Colon (tissue), 2 donors: ENCODE results near the gene SCFD2.
A peak's percentile ranks its signal among the peaks of the same experiment; 100 is the strongest.

Experiments used
- FAIRE-seq: peaks from 2 replicates; lab custom pipeline; 2012; peaks lifted over from hg19 to GRCh38; lab: Jason Lieb, UNC
- donor health status: control.
- donor health status: control.

The SCFD2 gene

DNA sequence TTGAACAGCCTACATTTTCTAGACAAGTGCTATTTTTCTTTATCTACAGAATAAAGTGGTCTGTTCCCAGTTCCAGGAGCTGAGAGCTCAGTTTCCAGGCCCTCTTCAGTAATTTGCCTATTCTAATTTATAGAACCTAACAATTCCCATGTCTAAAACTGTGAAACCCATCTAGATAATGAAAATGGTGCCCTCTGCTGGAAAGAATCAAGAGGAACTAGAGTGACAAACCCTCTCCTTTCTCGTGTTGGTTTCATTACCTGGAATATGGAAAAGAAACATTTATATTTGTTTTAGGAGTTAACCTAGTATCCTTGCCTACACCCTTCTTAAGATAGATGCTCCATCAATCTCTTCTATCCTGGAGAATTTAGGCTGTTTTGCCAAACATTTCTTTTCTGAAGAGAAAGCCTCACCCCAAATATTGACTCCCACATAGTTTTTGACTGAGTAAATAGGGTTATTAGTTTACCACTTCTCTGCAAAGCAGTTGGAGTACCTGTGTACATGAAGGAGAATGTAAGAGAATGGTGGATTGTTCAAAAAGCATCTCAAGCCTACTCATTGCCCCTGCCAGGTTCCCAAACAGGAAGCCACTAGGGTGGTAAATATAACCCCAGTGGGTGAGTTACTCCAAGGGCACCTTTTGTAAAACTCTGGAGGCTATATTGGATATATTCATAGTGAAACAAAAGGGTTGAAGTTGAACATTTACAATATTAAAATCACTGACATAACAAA lies 382.1 kb downstream of the SCFD2 start:
- peak; percentile 81 for FAIRE-seq

DNA sequence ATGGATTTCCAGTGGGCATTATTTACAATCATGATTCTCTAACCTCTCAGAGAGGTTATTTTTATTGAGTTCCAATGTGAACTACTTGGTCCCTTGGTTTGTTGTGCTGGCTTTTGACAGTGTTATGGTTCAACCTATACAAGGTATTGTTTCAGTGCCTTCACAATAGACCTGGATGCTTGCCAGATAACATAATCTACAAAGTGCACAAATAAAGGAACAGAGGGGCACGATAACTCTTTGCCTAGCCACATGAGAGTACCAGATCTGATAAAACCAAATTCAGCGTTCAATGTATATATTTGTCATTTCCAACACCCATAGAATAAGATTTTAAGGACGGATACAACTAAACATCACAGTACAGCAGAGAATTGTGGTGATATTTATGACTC lies 382.9 kb downstream of the SCFD2 start:
- no peak for FAIRE-seq

DNA sequence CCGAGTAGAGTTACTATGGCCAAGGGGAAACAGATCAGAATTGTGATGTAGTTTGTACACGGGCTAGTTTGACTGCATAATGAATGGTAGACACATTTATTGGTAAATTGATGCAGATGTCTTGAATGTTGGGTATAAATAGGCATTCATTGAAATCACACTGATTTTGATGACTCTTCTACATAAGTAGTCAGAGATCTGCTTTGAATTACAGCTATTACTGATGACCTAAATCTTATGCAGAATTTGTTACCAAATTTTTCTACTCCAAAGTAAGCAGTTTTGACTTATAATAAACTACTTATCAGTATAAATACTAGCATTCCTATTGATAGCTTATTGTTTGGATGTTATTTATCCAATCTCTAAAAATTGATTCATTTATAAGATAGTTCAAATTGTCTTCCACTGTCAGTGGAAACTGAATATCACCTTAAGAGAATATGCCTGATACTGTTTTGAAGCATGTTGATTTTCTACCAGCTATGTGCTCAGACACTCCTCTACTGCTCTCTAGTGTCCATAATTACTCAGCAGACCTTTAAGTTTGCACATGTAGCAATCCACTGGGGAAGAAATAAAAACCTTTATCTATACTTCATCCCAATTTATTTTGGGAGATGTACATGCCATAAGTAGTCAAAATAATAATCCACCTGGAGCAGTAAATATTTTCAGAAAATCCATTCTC lies 383.5 kb downstream of the SCFD2 start:
- FAIRE-seq: no peak

DNA sequence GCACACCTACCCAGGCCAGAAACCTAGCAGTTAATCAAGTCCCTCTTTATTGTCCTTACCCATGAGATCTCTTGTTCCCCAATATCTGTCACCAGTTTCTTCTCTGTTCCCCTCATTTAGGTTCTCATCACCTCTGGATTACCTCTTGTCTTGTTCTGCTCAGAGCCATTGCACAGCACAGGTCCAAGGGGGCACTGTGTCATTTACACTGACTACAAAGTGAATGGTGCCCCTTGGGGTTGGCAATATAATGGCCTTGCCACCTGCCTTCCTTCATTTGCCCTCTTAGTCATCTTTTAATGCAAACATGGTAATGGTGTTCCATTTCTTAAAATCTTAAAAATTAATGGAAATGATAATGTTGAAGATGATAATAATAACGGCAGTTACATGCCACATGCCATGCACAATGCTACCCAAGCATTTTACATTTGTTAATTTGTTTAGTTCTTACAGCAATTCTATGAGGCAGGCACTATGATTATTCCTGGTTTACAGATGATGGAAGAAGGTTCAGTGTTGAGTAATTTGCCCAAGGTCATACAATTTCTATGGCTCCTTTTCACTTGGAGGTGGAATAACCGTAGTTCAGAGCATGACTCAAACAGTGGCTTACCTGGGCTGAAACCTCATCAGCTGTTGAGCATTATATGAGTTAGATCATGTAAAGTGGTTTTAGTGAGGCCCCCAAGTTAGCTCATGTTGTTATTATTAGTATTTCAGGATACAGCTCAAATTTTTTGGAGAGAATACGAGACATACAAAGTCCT lies 385.9 kb downstream of the SCFD2 start:
- no peak for FAIRE-seq

DNA sequence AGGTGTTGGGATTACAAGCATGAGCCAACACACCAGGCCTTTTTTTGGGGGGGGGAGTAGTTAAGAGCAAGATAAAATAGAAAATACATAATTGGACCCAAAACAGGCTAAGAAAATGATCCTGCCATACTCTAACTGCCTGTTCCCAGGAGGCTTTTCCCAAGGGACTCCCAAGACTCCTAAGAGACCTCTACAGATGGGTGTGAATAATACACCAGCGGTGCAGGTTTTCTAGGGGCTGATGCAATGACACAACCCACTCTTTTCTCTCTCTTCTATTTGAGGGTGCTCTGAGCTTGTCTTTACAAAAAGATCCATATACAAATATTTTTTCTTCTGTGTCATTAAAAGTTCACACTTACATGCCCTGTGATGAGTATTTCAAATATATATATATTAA lies 386.8 kb downstream of the SCFD2 start:
- no peak for FAIRE-seq

DNA sequence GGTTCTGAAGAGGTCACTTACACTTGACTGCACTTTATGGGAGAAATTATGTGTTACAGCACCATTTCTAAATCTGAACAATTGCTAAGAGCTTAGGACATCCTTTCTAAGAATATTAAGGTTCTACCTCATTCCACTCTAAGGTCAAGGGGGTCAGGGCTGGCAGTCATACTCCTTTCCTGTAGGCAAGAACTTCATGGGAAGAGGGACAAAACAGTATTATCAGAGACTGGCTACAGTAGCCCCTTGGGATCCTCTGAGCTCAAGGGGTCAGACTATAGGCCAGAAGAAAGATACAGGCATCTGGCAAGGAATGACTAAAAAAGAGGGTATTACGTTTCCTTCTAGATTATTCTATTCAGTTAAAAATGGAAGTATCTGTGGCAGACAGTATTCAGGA lies 388.6 kb downstream of the SCFD2 start:
- FAIRE-seq: no peak

DNA sequence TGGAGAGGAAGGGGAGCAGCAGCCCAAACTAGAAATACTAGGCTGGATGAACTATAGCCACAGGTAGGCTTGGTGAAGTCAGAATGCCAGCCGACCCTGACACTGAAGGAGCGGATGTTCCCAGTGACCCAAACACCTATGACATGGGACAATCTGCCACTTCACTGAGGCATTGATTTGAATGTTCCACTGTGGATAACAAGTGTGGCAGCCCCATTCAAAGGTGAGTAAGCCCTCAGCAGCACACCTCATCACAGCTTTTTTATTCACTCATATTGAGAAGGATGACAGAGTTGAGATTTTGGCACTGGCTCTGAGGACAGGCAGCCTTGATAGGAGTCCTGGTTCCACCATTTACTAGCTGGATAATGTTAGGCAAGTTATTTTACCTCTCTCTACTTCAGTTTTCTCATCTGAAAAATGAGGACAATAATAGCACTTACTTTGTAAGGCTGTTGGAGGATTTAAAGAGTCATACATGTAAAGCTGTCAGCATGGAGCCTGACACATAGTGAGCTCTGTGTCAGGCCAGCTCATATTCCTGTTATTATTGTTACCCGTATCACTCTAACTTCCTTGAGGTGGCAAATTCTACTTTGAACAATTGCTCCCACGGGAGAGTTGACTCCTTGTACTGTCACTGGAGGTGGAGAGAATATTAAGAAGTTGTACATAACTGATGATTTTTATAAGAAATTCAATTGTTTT lies 389.2 kb downstream of the SCFD2 start:
- no peak for FAIRE-seq

DNA sequence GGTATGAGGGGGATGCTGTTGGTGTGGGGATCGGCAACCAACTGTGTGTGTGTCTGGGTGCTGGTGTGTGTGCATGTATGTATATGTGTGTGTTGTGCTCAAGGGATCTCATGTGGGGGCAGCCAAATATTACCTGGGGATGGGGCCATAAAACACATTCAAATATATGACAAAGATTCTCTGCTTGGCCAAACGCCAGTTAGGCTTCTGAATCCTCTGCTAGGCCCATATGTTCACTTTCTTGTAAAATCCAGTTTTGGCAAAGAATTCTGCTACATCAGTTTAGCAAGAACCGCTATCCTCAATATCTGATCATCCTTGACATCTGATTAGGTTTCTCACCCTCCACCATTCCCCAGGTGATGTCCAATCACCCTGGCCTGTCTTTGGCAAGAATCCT lies 397.2 kb downstream of the SCFD2 start:
- no peak for FAIRE-seq

DNA sequence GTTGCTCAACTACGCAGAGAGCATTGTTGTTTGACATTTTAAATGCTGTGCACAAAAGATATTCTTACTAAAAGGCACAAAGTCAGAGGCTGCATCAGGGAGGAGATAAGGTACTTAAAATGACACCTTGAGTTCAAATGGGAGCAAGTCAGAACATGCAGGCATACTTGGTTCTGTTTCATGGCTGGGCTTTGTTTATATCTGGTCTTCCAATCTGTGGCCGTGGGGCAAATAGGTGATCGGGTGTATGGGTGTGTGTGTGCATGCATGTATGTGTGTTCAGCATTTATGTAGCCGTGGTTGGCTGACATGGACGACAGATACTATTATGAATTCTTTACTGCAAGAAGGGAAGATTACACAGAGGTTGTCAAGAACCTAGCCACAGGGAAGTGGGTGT lies 397.6 kb downstream of the SCFD2 start:
- no peak for FAIRE-seq

DNA sequence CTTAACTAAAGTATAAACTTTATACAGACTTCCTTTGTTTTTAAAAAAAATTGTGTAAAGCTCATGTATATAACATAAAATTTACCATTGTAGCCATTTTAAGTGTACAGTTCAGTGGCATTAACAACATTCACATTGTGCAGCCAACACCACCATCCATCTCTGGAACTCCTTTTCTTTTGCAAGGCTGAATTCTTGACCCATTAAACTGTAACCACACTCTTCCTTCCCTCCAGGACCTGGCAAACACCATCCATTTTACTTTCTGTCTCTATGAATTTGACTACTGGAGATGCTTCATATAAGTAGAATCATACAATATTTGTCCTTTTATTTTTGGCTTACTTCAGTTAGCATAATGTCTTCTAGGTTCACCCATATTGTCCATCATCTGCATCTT lies 399.1 kb downstream of the SCFD2 start:
- FAIRE-seq: no peak

DNA sequence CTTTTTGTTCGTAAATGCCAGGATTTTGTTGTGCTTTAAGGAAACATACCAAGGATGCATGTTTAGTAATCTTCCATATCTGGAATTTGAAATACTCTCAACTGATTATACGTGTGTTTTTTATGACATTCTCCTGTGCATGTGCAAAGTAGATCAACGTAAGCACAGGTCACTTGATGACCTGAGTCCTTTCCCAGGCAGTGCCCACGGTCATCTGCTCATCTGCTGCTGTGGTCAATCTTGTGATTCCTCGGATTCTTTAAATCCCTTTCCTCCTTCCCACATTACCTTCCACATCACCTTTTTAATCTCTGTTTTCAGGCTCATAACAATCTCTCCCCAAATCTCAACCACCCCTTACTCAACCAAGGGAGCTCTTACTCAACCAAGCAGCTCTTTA lies 399.7 kb downstream of the SCFD2 start:
- no peak for FAIRE-seq

DNA sequence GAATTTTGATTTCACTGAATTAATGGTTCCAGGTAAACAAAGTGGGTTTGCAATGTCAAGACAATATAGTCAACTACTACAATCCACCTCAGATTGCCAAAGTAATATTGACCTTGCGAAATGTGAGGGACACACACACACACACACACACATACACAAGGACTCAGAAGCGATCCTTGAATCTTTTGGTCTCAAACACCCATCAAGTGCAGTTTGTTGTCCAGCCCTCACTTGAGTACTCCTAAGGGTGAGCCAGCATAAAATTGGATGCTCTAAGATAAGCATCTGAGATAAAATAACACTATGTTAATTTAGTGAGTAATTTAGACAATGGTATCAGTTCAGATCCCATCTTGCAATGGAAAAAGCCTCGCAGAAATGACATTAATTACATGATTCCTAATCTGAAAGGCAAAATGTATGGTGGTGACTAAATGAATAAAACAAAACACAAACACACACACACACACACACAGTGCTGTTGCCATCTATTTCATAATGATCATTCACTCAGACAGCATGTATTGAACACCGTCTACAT lies 401.2 kb downstream of the SCFD2 start:
- no peak for FAIRE-seq

DNA sequence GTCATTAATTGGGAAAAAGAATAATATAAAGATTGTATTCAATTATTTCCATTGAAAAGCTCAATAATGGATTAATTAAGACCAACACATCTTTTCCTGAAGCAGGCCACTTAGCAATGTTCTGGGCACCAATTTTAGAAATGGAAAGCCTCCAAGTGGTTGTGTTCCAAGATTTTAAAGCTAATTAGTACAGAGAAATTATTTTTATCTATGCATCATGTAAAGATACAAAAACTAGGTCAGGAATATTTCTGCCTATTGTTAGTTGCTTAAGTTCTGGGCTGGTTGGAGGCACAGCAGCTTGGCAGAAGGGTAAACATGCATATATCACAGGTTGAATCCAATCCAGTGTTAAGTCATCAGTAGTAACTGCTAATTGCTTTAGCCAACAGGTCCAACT lies 401.9 kb downstream of the SCFD2 start:
- FAIRE-seq: no peak

DNA sequence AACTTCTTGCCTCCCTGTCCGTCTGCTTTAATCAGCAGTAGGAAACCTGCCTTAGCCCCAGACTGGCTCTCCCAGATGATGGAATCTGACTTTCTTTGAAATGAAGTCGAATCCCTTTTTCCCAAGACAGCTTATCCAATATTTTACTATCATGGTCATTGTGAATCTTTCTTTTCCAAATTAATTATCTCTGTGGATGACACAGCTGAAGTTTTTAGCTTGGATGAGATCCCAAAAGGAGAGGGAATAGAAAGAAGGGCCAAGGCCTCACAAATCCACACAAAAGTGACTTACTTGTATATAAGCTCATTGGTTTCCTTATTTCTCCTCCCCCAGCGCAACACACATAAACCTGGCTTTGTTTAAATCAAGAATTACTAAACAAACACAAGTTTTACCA lies 403.1 kb downstream of the SCFD2 start:
- FAIRE-seq: no peak

DNA sequence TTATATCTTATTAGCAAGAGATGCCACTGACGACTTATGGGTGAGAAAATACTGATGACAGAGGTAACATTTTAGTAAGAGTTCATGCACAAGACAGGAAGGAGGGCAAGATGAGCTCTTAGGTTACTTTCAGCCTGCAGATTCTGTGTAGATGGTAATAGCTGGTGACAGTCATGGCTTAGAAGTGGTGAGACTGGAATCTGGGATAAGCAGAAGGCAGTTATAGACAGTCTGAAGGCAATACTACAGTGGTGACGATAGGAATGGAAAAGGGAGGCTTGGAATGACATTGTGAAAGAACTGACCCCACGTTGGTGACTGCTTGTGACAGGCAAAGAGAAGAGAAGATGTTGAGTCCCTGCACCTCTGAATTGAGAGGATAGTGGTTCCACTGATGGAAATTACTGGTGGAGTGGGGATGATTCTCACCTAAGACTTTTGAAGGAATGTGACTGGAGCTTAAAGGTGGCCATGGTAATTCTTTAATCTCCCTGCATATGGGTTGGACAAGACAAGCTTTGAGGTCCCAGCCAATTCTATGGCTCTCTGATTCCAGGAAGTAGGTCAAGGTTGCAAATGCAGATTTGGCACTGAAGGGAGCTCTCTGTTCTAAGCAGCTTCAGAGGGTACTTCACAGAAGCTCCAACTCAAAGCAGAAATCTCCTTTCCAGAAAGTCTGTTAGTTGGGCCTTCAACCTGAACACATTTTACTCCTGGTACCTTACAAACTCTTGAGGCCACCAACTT lies 404.0 kb downstream of the SCFD2 start:
- no peak for FAIRE-seq

DNA sequence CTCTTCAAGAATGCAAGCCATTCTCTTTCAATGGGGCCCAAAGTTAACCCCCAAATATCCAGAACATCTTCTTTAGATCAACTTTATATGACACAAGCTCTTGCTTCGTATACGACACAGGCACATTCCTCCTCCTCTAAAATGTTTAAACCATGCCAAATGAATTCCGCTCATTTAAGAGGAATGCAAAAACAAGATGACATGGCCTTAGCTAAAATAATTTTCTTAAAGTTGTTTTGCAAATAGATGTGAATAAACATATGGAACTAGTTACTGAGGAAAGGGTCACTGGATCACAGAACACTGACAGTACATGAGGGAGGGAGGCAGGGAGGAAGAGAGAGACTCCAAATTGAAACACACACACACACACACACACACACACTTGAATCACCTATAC lies 406.3 kb downstream of the SCFD2 start:
- no peak for FAIRE-seq

DNA sequence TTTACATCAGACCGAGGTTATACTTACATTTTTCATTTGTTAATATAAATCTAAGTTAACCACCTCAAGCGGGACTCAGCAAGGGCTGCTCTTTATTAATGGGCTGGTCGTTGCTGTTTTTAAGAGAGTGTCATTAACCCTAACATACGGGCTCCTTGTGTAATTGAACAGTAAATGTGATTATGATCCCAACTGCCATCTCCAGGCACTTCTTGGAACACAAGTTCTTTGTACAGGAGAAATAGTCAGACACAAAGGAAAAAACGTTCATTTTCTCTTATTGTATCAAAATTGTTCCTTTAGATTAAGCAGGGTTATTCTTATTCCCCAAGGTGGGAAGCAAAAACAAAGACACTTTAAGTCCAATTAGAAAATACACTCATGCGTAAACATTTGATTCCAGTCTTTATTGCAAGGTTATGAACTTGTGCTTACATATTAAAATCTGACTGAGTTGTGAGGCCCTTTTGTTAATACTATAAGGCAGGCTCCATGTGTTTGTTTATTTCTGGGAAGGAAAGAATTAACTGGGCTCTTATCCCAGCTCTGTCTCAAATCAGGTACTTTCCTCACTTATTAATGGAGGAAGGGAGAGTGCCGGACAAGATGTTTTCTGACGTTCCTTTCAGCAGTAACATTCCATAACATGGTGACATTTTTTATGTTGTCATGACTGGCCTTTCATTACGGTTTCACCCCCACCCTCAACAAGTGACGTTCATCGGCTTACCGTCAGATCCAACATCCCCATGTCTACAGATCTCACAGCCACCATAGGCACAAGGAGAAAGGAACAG lies 407.8 kb downstream of the SCFD2 start:
- no peak for FAIRE-seq

DNA sequence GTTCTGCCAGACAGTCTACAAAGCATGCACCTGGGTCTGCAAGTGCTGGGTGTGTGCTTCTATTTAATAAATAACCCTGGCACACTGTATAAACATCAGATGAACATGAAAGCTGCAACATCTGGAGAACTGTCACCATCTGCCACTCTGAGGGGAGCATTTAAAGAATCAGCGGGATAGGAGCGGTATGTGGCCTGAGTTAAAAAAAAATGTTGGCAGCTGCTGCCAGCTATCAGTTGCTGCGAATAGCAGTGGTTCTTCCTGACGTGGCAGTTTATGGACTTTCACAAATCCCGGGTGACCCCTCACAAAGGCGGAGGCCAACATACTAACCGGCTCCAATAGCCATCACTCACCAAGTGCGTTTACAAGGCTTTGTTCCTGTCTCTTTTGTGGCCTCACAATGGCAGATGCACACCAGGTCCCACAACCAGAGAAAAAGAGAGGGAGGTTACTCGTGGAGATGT lies 408.6 kb downstream of the SCFD2 start:
- FAIRE-seq: no peak

DNA sequence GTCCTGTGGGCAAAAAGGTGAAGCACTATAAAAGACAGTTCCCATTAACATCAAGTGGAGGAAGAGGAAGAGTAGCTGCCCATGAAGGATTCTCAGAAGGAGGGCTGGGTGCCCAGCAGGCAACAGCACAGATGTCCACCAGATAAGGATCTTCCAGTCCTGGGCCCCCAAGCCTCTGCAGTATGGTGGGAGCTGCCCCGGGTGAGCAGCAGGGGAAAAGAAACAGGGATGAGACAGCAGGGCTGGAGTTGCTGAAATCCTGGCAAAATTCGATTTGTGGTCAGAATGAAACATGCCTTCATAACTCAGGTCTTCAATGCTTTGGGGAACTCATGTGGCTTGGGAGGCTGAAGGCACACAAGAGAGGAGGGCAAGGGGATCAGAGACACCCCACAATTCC lies 409.2 kb downstream of the SCFD2 start:
- no peak for FAIRE-seq

DNA sequence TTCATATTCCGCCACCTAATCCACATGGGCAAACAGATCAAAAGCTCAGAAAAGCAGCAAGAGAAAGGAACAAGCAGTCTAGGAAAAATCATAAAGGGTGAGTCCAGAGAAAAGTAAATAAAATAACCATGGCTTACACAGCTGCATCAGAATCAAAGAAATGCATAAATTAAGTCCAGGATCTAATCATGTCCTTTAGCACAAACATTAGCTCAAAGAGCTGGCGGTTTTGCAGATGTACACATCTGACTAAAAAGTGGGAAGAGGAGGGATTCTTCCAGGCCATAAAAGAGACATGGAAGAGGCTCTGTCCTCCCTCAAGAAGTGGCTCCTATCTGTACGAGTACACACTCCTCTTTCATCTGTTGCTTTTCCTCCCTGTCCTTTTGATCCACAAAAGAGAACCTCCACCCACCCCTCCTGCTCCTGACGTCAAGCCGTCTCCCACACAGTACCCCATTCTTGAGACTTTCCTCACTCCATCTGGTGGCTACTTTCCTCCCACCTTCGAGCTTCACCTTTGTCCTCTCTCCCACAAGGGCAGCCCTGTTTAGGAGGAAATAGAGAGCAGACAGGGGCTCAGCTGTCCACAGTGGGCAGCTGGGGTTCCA lies 411.2 kb downstream of the SCFD2 start:
- no peak for FAIRE-seq
